Ishikawa (cell line): ENCODE results near the gene DSP.

Experiments used
- EP300 ChIP-seq: IDR thresholded peaks from 2 replicates; pipeline ENCODE4 v1.6.1; 2012; ENCODE audit warnings: borderline replicate concordance
- FOXM1 ChIP-seq: IDR thresholded peaks from 2 replicates; pipeline ENCODE4 v1.6.1; 2012; ENCODE audit warnings: low read depth, borderline replicate concordance
- RAD21 ChIP-seq: IDR thresholded peaks from 2 replicates; pipeline ENCODE4 v1.6.1; 2012; ENCODE audit warnings: low read depth
- TF ChIP-seq, protein P1 (sequence below): IDR thresholded peaks from 2 replicates; pipeline ENCODE4 v1.6.1; 2012; ENCODE audit warnings: low read depth, mild to moderate bottlenecking
- TF ChIP-seq, protein P2 (sequence below): IDR thresholded peaks from 2 replicates; pipeline ENCODE4 v1.6.1; 2012

DNA sequence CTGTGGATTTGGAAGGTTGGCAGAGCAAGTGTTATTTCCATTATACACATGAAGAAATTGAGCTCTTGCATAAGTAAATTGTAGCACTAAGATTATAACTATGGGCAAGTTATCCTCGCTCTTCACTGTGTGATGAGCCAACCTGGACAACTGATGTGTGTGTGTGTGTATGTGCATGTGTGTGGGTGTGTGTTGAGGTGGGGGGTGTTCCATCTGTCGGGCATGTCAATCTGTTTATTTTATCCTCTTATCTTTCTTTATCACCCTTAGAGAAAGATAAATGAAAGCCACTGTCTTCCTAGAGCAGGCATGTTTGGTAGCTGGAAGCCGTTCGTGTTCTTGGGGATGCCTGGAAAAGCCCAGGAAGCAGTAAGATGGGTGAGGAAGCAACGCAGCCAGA lies 3.0 kb upstream of the DSP start:
- TF ChIP-seq FOXM1 (no peak), RAD21 (no peak), EP300 (no peak)
- TF ChIP-seq, protein P1, sequence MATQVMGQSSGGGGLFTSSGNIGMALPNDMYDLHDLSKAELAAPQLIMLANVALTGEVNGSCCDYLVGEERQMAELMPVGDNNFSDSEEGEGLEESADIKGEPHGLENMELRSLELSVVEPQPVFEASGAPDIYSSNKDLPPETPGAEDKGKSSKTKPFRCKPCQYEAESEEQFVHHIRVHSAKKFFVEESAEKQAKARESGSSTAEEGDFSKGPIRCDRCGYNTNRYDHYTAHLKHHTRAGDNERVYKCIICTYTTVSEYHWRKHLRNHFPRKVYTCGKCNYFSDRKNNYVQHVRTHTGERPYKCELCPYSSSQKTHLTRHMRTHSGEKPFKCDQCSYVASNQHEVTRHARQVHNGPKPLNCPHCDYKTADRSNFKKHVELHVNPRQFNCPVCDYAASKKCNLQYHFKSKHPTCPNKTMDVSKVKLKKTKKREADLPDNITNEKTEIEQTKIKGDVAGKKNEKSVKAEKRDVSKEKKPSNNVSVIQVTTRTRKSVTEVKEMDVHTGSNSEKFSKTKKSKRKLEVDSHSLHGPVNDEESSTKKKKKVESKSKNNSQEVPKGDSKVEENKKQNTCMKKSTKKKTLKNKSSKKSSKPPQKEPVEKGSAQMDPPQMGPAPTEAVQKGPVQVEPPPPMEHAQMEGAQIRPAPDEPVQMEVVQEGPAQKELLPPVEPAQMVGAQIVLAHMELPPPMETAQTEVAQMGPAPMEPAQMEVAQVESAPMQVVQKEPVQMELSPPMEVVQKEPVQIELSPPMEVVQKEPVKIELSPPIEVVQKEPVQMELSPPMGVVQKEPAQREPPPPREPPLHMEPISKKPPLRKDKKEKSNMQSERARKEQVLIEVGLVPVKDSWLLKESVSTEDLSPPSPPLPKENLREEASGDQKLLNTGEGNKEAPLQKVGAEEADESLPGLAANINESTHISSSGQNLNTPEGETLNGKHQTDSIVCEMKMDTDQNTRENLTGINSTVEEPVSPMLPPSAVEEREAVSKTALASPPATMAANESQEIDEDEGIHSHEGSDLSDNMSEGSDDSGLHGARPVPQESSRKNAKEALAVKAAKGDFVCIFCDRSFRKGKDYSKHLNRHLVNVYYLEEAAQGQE = no peak
- TF ChIP-seq, protein P2, sequence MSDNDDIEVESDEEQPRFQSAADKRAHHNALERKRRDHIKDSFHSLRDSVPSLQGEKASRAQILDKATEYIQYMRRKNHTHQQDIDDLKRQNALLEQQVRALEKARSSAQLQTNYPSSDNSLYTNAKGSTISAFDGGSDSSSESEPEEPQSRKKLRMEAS = no peak
